Measurements from ENCODE around the gene BMP7. TPM values are rescaled to one million over a fixed set of nuclear protein-coding genes. Genes with fewer than 3 reads are reported as not detected.

The BMP7 gene
- total and polyA plus RNA-seq, 2 of the 13 experiments (the other 11 are each of a cell fraction or from before 2014, with no cell fraction given), result not detected

GRCh38 chr20:57198132-57199072 lies 68.0 kb downstream of the BMP7 start:
- in situ Hi-C loops (cut with HindIII; ENCODE audit: extremely low pct_ligation_motif_present, low pct_unique_long_range_greater_than_20kb) (no loop called here), intact Hi-C loops (cut with micrococcal nuclease; ENCODE audit: unreplicated experiment) (no loop called here)
- FAIRE-seq, result no peak
- Histone ChIP-seq H3K4me2 (ENCODE audit: low read depth, low read length) (no peak overlapping the region), H3K9me3 (ENCODE audit: low read length) (no peaks in the 10 kb centered on the region), H3K9ac (ENCODE audit: insufficient read depth, low read depth, low read length) (no peak overlapping the region), H3K4me3 (replicated peaks in 1 of 3; ENCODE audit: insufficient read depth in 1 of 3, low read depth in 2 of 3, low read length in 3 of 3) (no peak overlapping the region), H4K20me1 (ENCODE audit: insufficient read depth, low read length) (no peaks in the 10 kb centered on the region), H3K79me2 (ENCODE audit: insufficient read depth, low read length) (no peaks in the 10 kb centered on the region), H3K4me1 (ENCODE audit: insufficient read depth, low read length) (no peaks in the 10 kb centered on the region), H3K27me3 (ENCODE audit: control insufficient read depth in 1 of 2, insufficient read depth in 2 of 2, low read length in 2 of 2) (peaks cover 11 to 47% of the 10 kb centered on the region in 2 experiments; a peak in 4 of 5 replicates), H3K27ac (ENCODE audit: extremely low read length, insufficient read depth, low read length) (no peak overlapping the region), H3K36me3 (replicated peaks in 1 of 2; ENCODE audit: control insufficient read depth in 1 of 2, insufficient read depth in 2 of 2, low read length in 2 of 2) (no peaks in the 10 kb centered on the region), H2AFZ (ENCODE audit: low read length) (no peak overlapping the region)
- WGBS (ENCODE audit: low lambda C conversion rate), result 32% methylated on average over 24 of the region's 24 CpGs
- ATAC-seq, result no peak; the same call in 2 of the 3 replicates
- no TSS peak for BruUV-seq (replicated peaks)
- CTCF ChIA-PET (ENCODE audit: low intra/inter-chr PET ratio, low total read pairs), result no interaction called here
- POLR2A ChIA-PET, result no interaction called here
- TF ChIP-seq ZFX (CRISPR knock-in tag; IDR thresholded peaks at IDR 0.05; ENCODE audit: low read depth) (no peak), SALL1 (CRISPR knock-in tag; IDR thresholded peaks at IDR 0.05) (no peak), ZNF17 (CRISPR knock-in tag; IDR thresholded peaks at IDR 0.05) (no peak), HOXA5 (CRISPR knock-in tag; IDR thresholded peaks at IDR 0.05) (no peak), TSC22D2 (CRISPR knock-in tag; IDR thresholded peaks at IDR 0.05; ENCODE audit: borderline replicate concordance) (no peak), TERF1 (CRISPR knock-in tag; IDR thresholded peaks at IDR 0.05) (no peak)
- no peak for DNase-seq (ENCODE audit: low spot score)
